ENCODE data around the gene PLBD1. TPM values are rescaled to one million over a fixed set of nuclear protein-coding genes. Genes with fewer than 3 reads are reported as not detected.

Gene PLBD1
- total RNA-seq, 1 experiment from 2014 or later, result not detected

- BruUV-seq (replicated peaks), result no TSS peak
- H3K4me3 ChIP-seq (ENCODE audit: low read depth, low read length, poor library complexity, severe bottlenecking), result no peak overlapping the region
- intact Hi-C loops (cut with micrococcal nuclease; ENCODE audit: unreplicated experiment), result no loop called here
- ChIA-PET CTCF (no interaction called here), POLR2A (ENCODE audit: low non-redundant PET) (no interaction called here)
- H3K4me1 ChIP-seq (ENCODE audit: insufficient read depth, low read length, poor library complexity, severe bottlenecking), result no peaks in the 10 kb centered on the region
- no peak for DNase-seq (ENCODE audit: low spot score)
- no peak overlapping the region for H3K27ac ChIP-seq (ENCODE audit: low read depth, low read length, poor library complexity, severe bottlenecking)
- no peaks in the 10 kb centered on the region for H3K27me3 ChIP-seq (replicated peaks; ENCODE audit: insufficient read depth, low read depth, low read length, poor library complexity)
- no peaks in the 10 kb centered on the region for H3K36me3 ChIP-seq (ENCODE audit: insufficient read depth, low read length, poor library complexity, severe bottlenecking)
- TF ChIP-seq EZH2 (IDR thresholded peaks at IDR 0.05; ENCODE audit: borderline replicate concordance, low read depth, low read length, poor library complexity, severe bottlenecking), result no peak
- no peak for TF ChIP-seq CTCF (conservative IDR thresholded peaks at IDR 0.05; ENCODE audit: low read depth, low read length)
- no peaks in the 10 kb centered on the region for H3K9me3 ChIP-seq (ENCODE audit: low read depth, low read length, poor library complexity, severe bottlenecking)
Observed at GRCh38 chr12:14537088-14537487, 30.6 kb downstream of the PLBD1 start.

GRCh38 chr12:14532152-14532551 lies 35.5 kb downstream of the PLBD1 start:
- no peaks in the 10 kb centered on the region for H3K27me3 ChIP-seq (replicated peaks; ENCODE audit: insufficient read depth, low read depth, low read length, poor library complexity)
- no TSS peak for BruUV-seq (replicated peaks)
- TF ChIP-seq CTCF (conservative IDR thresholded peaks at IDR 0.05; ENCODE audit: low read depth, low read length) (no peak), EZH2 (IDR thresholded peaks at IDR 0.05; ENCODE audit: borderline replicate concordance, low read depth, low read length, poor library complexity, severe bottlenecking) (no peak)
- no peaks in the 10 kb centered on the region for H3K4me1 ChIP-seq (ENCODE audit: insufficient read depth, low read length, poor library complexity, severe bottlenecking)
- intact Hi-C loops (cut with micrococcal nuclease; ENCODE audit: unreplicated experiment), result no loop called here
- ChIA-PET CTCF (no interaction called here), POLR2A (ENCODE audit: low non-redundant PET) (no interaction called here)
- no peaks in the 10 kb centered on the region for H3K9me3 ChIP-seq (ENCODE audit: low read depth, low read length, poor library complexity, severe bottlenecking)
- no peaks in the 10 kb centered on the region for H3K36me3 ChIP-seq (ENCODE audit: insufficient read depth, low read length, poor library complexity, severe bottlenecking)
- H3K4me3 ChIP-seq (ENCODE audit: low read depth, low read length, poor library complexity, severe bottlenecking), result no peak overlapping the region
- H3K27ac ChIP-seq (ENCODE audit: low read depth, low read length, poor library complexity, severe bottlenecking), result no peak overlapping the region
- DNase-seq (ENCODE audit: low spot score), result no peak

GRCh38 chr12:14525964-14526363 lies 41.7 kb downstream of the PLBD1 start:
- BruUV-seq (replicated peaks), result no TSS peak
- H3K9me3 ChIP-seq (ENCODE audit: low read depth, low read length, poor library complexity, severe bottlenecking), result peaks cover 10% of the 10 kb centered on the region
- no peaks in the 10 kb centered on the region for H3K4me1 ChIP-seq (ENCODE audit: insufficient read depth, low read length, poor library complexity, severe bottlenecking)
- no peak for DNase-seq (ENCODE audit: low spot score)
- ChIA-PET CTCF (no interaction called here), POLR2A (ENCODE audit: low non-redundant PET) (no interaction called here)
- no peaks in the 10 kb centered on the region for H3K27me3 ChIP-seq (replicated peaks; ENCODE audit: insufficient read depth, low read depth, low read length, poor library complexity)
- intact Hi-C loops (cut with micrococcal nuclease; ENCODE audit: unreplicated experiment), result no loop called here
- TF ChIP-seq EZH2 (IDR thresholded peaks at IDR 0.05; ENCODE audit: borderline replicate concordance, low read depth, low read length, poor library complexity, severe bottlenecking), result no peak
- no peak for TF ChIP-seq CTCF (conservative IDR thresholded peaks at IDR 0.05; ENCODE audit: low read depth, low read length)
- no peaks in the 10 kb centered on the region for H3K36me3 ChIP-seq (ENCODE audit: insufficient read depth, low read length, poor library complexity, severe bottlenecking)
- no peak overlapping the region for H3K4me3 ChIP-seq (ENCODE audit: low read depth, low read length, poor library complexity, severe bottlenecking)
- no peak overlapping the region for H3K27ac ChIP-seq (ENCODE audit: low read depth, low read length, poor library complexity, severe bottlenecking)

Measured in A673 (cell line).